GM23248 (cell line): ENCODE data around the gene ZNF318. TPM values are rescaled to one million over a fixed set of nuclear protein-coding genes. Genes with fewer than 3 reads are reported as not detected.

Experiments used
- DNase-seq: peaks from one replicate; pipeline ENCODE4 v3.0.0-alpha.2; 2015
- H2AFZ ChIP-seq: fragments of 200-600 bp; sonication (generic); 2 replicates; pipeline ENCODE4 v1.6.1; 2016; ENCODE audit warnings: antibody characterized with exemption
- H3F3A ChIP-seq: fragments of 200-600 bp; sonication (generic); 2 replicates; pipeline ENCODE4 v1.6.1; 2016; ENCODE audit warnings: mild to moderate bottlenecking, antibody characterized with exemption, mixed run types; ENCODE audit not compliant: insufficient read depth
- H3K27ac ChIP-seq: fragments of 200-600 bp; sonication (generic); 2 replicates; pipeline ENCODE4 v1.5.1; 2016; ENCODE audit warnings: mild to moderate bottlenecking
- H3K27me3 ChIP-seq: fragments of 200-600 bp; sonication (generic); replicated peaks from 2 replicates; pipeline ENCODE4 v1.6.1; 2016; ENCODE audit warnings: mild to moderate bottlenecking; ENCODE audit not compliant: insufficient read depth
- H3K36me3 ChIP-seq: fragments of 200-600 bp; sonication (generic); 2 replicates; pipeline ENCODE4 v1.6.1; 2016; ENCODE audit warnings: low read depth, mild to moderate bottlenecking
- H3K4me1 ChIP-seq: fragments of 200-600 bp; sonication (generic); 2 replicates; pipeline ENCODE4 v1.6.1; 2016; ENCODE audit warnings: mild to moderate bottlenecking; ENCODE audit not compliant: insufficient read depth
- H3K4me2 ChIP-seq: fragments of 200-600 bp; sonication (generic); one replicate; pipeline ENCODE4 v1.6.1; 2016; ENCODE audit warnings: mild to moderate bottlenecking; ENCODE audit not compliant: unreplicated experiment
- H3K4me3 ChIP-seq: fragments of 200-600 bp; sonication (generic); 2 replicates; pipeline ENCODE4 v1.5.1; 2016; ENCODE audit warnings: mild to moderate bottlenecking
- H3K79me2 ChIP-seq: fragments of 200-600 bp; sonication (generic); 2 replicates; pipeline ENCODE4 v1.6.1; 2016; ENCODE audit warnings: mild to moderate bottlenecking; ENCODE audit not compliant: insufficient read depth
- H3K9ac ChIP-seq: fragments of 200-600 bp; sonication (generic); 2 replicates; pipeline ENCODE4 v1.6.1; 2016; ENCODE audit warnings: mild to moderate bottlenecking
- H3K9me2 ChIP-seq: fragments of 200-600 bp; sonication (generic); 2 replicates; pipeline ENCODE4 v1.6.1; 2016; ENCODE audit warnings: mixed run types, mild to moderate bottlenecking, moderate library complexity; ENCODE audit not compliant: insufficient read depth
- H3K9me3 ChIP-seq: fragments of 200-600 bp; sonication (generic); one replicate; pipeline ENCODE4 v1.6.1; 2017; ENCODE audit warnings: low read depth
- H4K20me1 ChIP-seq: fragments of 200-600 bp; sonication (generic); 2 replicates; pipeline ENCODE4 v1.6.0; 2016; ENCODE audit not compliant: insufficient read depth
- EZH2 ChIP-seq: fragments of 200-600 bp; sonication (generic); IDR thresholded peaks from 2 replicates; pipeline ENCODE4 v1.6.1; 2018; ENCODE audit warnings: antibody characterized with exemption, mild to moderate bottlenecking; ENCODE audit not compliant: insufficient read depth, poor library complexity, severe bottlenecking
- EZH2phosphoT487 ChIP-seq: fragments of 200-600 bp; sonication (generic); IDR thresholded peaks from 2 replicates; pipeline ENCODE4 v1.6.1; 2018; ENCODE audit warnings: antibody characterized with exemption, moderate library complexity, mild to moderate bottlenecking, low read depth; ENCODE audit not compliant: insufficient read depth
- WGBS, 2 experiments: methylation state at CpG; one replicate each; pipeline ENCODE4 v1.1.6; 2015 to 2017; ENCODE audit warnings: low lambda C conversion rate in 2 of 2, low coverage in 1 of 2; ENCODE audit errors: missing lambda C conversion rate in 2 of 2; 5-methylcytosine and 5-hydroxymethylcytosine counted together
- in situ Hi-C: fragments of 300-500 bp; cut with MboI; formaldehyde crosslinking; loops from 2 replicates; pipeline ENCODE4 v1.15.0; 2020
- polyA plus RNA-seq: library from polyadenylated mRNA; unstranded; fragments of >200 nt; fragmentation: Nextera tagmentation; extraction: Ambion mirVana; gene quantifications from 2 replicates; pipeline ENCODE4 v1.2.1, GENCODE V29; 2016
- total RNA-seq: library from RNA; depleted of rRNA; stranded (reverse); fragments of >200 nt; shearing (Covaris generic); gene quantifications from 2 replicates; pipeline ENCODE4 v1.2.3, GENCODE V29; 2014

ZNF318 gene
- total and polyA plus RNA-seq, 2 experiments from 2014 or later = 4.1 to 10.7 TPM

GRCh38 chr6:43339168-43339567, 30.3 kb downstream of the ZNF318 start:
- no peak overlapping the region for H3K4me2 ChIP-seq
- H3K9ac ChIP-seq = no peak overlapping the region
- no peaks in the 10 kb centered on the region for H3K4me1 ChIP-seq
- H3K27ac ChIP-seq = no peak overlapping the region
- no peaks in the 10 kb centered on the region for H3F3A ChIP-seq
- no peak for TF ChIP-seq EZH2
- TF ChIP-seq EZH2phosphoT487 = no peak
- no peak overlapping the region for H3K4me3 ChIP-seq
- no peak overlapping the region for H2AFZ ChIP-seq
- H3K9me2 ChIP-seq = no peaks in the 10 kb centered on the region
- 98% methylated on average over 4 of the region's 4 CpGs for WGBS, 2 experiments
- H3K79me2 ChIP-seq = no peaks in the 10 kb centered on the region
- H3K9me3 ChIP-seq = no peaks in the 10 kb centered on the region
- H3K27me3 ChIP-seq = no peaks in the 10 kb centered on the region
- H4K20me1 ChIP-seq = no peaks in the 10 kb centered on the region
- H3K36me3 ChIP-seq = peaks cover 39% of the 10 kb centered on the region
- in situ Hi-C loops = loop anchor here (10.0 kb wide), 1 partner anchor 84 kb away; no protein-coding TSS in a partner anchor
- no peak for DNase-seq

- no peak for TF ChIP-seq EZH2
- no peaks in the 10 kb centered on the region for H3K9me2 ChIP-seq
- DNase-seq = no peak
- H3K4me2 ChIP-seq = no peak overlapping the region
- H3K9ac ChIP-seq = no peak overlapping the region
- H3K79me2 ChIP-seq = no peaks in the 10 kb centered on the region
- no peak overlapping the region for H3K27ac ChIP-seq
- H3K4me1 ChIP-seq = no peaks in the 10 kb centered on the region
- no peaks in the 10 kb centered on the region for H4K20me1 ChIP-seq
- H3K27me3 ChIP-seq = no peaks in the 10 kb centered on the region
- no peak overlapping the region for H3K4me3 ChIP-seq
- no peaks in the 10 kb centered on the region for H3K9me3 ChIP-seq
- no peak overlapping the region for H2AFZ ChIP-seq
- no peaks in the 10 kb centered on the region for H3F3A ChIP-seq
- in situ Hi-C loops = loop anchor here (10.0 kb wide), 1 partner anchor 83 kb away; no protein-coding TSS in a partner anchor
- H3K36me3 ChIP-seq = peaks cover 38% of the 10 kb centered on the region
These were observed 31.2 kb downstream of the ZNF318 start for GRCh38 chr6:43338243-43338642.

GRCh38 chr6:43336382-43336781, 33.1 kb downstream of the ZNF318 start:
- no peak overlapping the region for H3K4me3 ChIP-seq
- H3K27me3 ChIP-seq = no peaks in the 10 kb centered on the region
- H3K9me2 ChIP-seq = no peaks in the 10 kb centered on the region
- H2AFZ ChIP-seq = no peak overlapping the region
- H3K9me3 ChIP-seq = no peaks in the 10 kb centered on the region
- no peak overlapping the region for H3K4me2 ChIP-seq
- H3K9ac ChIP-seq = no peak overlapping the region
- H3K79me2 ChIP-seq = no peaks in the 10 kb centered on the region
- H3K27ac ChIP-seq = no peak overlapping the region
- TF ChIP-seq EZH2phosphoT487 (no peak), EZH2 (no peak)
- peaks cover 26% of the 10 kb centered on the region; the same call in 1 of the 2 replicates for H3K36me3 ChIP-seq
- no peaks in the 10 kb centered on the region for H3F3A ChIP-seq
- DNase-seq = no peak
- in situ Hi-C loops = loop anchor here (10.0 kb wide), 1 partner anchor 82 kb away; no protein-coding TSS in a partner anchor
- 24 to 28% methylated on average over 3 of the region's 3 CpGs for WGBS, 2 experiments
- no peaks in the 10 kb centered on the region for H4K20me1 ChIP-seq
- no peaks in the 10 kb centered on the region for H3K4me1 ChIP-seq

GRCh38 chr6:43335469-43335868, 34.0 kb downstream of the ZNF318 start:
- H3K4me3 ChIP-seq = no peak overlapping the region
- whole genome bisulfite sequencing, 2 experiments = 86 to 88% methylated on average over 3 of the region's 3 CpGs
- no peak for TF ChIP-seq EZH2
- no peak for TF ChIP-seq EZH2phosphoT487
- no peaks in the 10 kb centered on the region for H3K9me2 ChIP-seq
- no peaks in the 10 kb centered on the region for H3K27me3 ChIP-seq
- no peak overlapping the region for H3K4me2 ChIP-seq
- no peaks in the 10 kb centered on the region for H3K79me2 ChIP-seq
- H3K4me1 ChIP-seq = no peaks in the 10 kb centered on the region
- H3K9ac ChIP-seq = no peak overlapping the region
- H3K9me3 ChIP-seq = no peaks in the 10 kb centered on the region
- H3K27ac ChIP-seq = no peak overlapping the region
- H3K36me3 ChIP-seq = peaks cover 17% of the 10 kb centered on the region; the same call in 1 of the 2 replicates
- H4K20me1 ChIP-seq = no peaks in the 10 kb centered on the region
- no peaks in the 10 kb centered on the region for H3F3A ChIP-seq
- DNase-seq = no peak
- in situ Hi-C loops = loop anchor here (10.0 kb wide), 1 partner anchor 81 kb away; no protein-coding TSS in a partner anchor
- H2AFZ ChIP-seq = no peak overlapping the region
